8988T (cell line): ENCODE results near the gene COX6B2.
A peak's percentile ranks its signal among the peaks of the same experiment; 100 is the strongest.
"Not testable (repeated sequence)": the region's sequence is repeated elsewhere in the genome, so short reads cannot be mapped to it uniquely, and the experiment has no call there.

Experiments
- DNase-seq: peaks from one replicate; pipeline ENCODE4 v3.0.0; 2011

Gene COX6B2

GRCh38 chr19:55341595-55342531 lies 12.7 kb downstream of the COX6B2 start:
- DNase-seq: no peak

- DNase-seq: peak; percentile 84
These were observed 13.3 kb downstream of the COX6B2 start for GRCh38 chr19:55341171-55341588.

GRCh38 chr19:55340784-55341147 lies 13.8 kb downstream of the COX6B2 start:
- no peak for DNase-seq

GRCh38 chr19:55339889-55340783 lies 14.4 kb downstream of the COX6B2 start:
- DNase-seq: no peak

GRCh38 chr19:55339105-55339888 lies 15.2 kb downstream of the COX6B2 start, which contains the start of gene KMT5C:
Gene KMT5C, plus strand, starts transcription at chr19:55339876. Its CDS starts 2,061 bp downstream, at chr19:55341937.
- DNase-seq: peak; percentile 87

GRCh38 chr19:55336101-55336500 lies 18.4 kb downstream of the COX6B2 start:
- no peak for DNase-seq

GRCh38 chr19:55333870-55334269 lies 20.6 kb downstream of the COX6B2 start:
- no peak for DNase-seq

GRCh38 chr19:55329791-55330190 lies 24.7 kb downstream of the COX6B2 start:
- DNase-seq: not testable (repeated sequence)

GRCh38 chr19:55328774-55329318 lies 25.7 kb downstream of the COX6B2 start:
- not testable (repeated sequence) for DNase-seq

- no peak for DNase-seq
These were observed 29.3 kb downstream of the COX6B2 start, which contains the start of gene TMEM150B for GRCh38 chr19:55325172-55325571. Gene TMEM150B, minus strand, starts transcription at chr19:55325341. Its CDS starts 4,305 bp downstream, at chr19:55321036.

GRCh38 chr19:55324662-55325061 lies 29.9 kb downstream of the COX6B2 start:
- no peak for DNase-seq

GRCh38 chr19:55322204-55322885 lies 32.2 kb downstream of the COX6B2 start:
- no peak for DNase-seq

- no peak for DNase-seq
These were observed 32.9 kb downstream of the COX6B2 start for GRCh38 chr19:55321466-55322137.

GRCh38 chr19:55320844-55321419 lies 33.6 kb downstream of the COX6B2 start:
- no peak for DNase-seq

- peak; percentile 81 for DNase-seq
These were observed 34.7 kb downstream of the COX6B2 start for GRCh38 chr19:55319785-55320184.

- no peak for DNase-seq
These were observed 37.9 kb downstream of the COX6B2 start for GRCh38 chr19:55316646-55317045.

GRCh38 chr19:55315956-55316525 lies 38.5 kb downstream of the COX6B2 start:
- DNase-seq: no peak

- no peak for DNase-seq
These were observed 40.1 kb downstream of the COX6B2 start for GRCh38 chr19:55314396-55314795.

- no peak for DNase-seq
These were observed 41.7 kb downstream of the COX6B2 start for GRCh38 chr19:55312621-55313512.
